H1 (cell line): Measurements from ENCODE around the gene TEKT3.

Experiments
- ASH2L ChIP-seq: fragments of 200-600, 300-600 bp; sonication (generic); IDR thresholded peaks from one replicate; pipeline ENCODE4 v1.7.1; 2017; ENCODE audit warnings: low read length
- ATF3 ChIP-seq: IDR thresholded peaks from 2 replicates; pipeline ENCODE4 v1.6.1; 2011; ENCODE audit warnings: low read depth, mild to moderate bottlenecking, low read length; ENCODE audit not compliant: insufficient read depth
- CHD2 ChIP-seq: IDR thresholded peaks from 2 replicates; pipeline ENCODE4 v1.6.1; 2012; ENCODE audit warnings: low read length, improper control_type of control experiment
- EGR1 ChIP-seq: IDR thresholded peaks from 2 replicates; pipeline ENCODE4 v1.6.1; 2011; ENCODE audit warnings: low read depth, low read length, borderline replicate concordance
- EZH2 ChIP-seq: fragments of 200-600 bp; sonication (generic); IDR thresholded peaks from 2 replicates; pipeline ENCODE4 v1.7.1; 2012; ENCODE audit warnings: low read depth, mild to moderate bottlenecking, moderate library complexity, low read length, inconsistent platforms; ENCODE audit not compliant: severe bottlenecking
- MAX ChIP-seq: IDR thresholded peaks from 2 replicates; pipeline ENCODE4 v1.6.1; 2012; ENCODE audit warnings: inconsistent platforms
- RXRA ChIP-seq: IDR thresholded peaks from 2 replicates; pipeline ENCODE4 v1.6.1; 2011; ENCODE audit warnings: low read depth, mild to moderate bottlenecking, low read length, moderate library complexity; ENCODE audit not compliant: insufficient read depth
- TAF1 ChIP-seq: IDR thresholded peaks from 2 replicates; pipeline ENCODE4 v1.6.1; 2011; ENCODE audit warnings: mild to moderate bottlenecking, low read depth, low read length
- ZNF274 ChIP-seq: IDR thresholded peaks from 2 replicates; pipeline ENCODE4 v1.7.0; 2012; ENCODE audit warnings: low read length, borderline replicate concordance; ENCODE audit errors: extremely low read depth
- TF ChIP-seq, protein P1 (sequence below), 3 experiments: IDR thresholded peaks; 1 replicate in 2 of 3; 2 replicates in 1 of 3; pipeline versions ENCODE4 v1.5.1 to v1.6.1; 2011; ENCODE audit warnings: low read length in 3 of 3, mild to moderate bottlenecking in 3 of 3, inconsistent platforms in 2 of 3, low read depth in 1 of 3, moderate library complexity in 1 of 3; ENCODE audit not compliant: insufficient read depth in 1 of 3; ENCODE audit errors: control extremely low read depth in 1 of 3

GRCh38 chr17:15361592-15361991 is 20.2 kb upstream of the TEKT3 start:
- TF ChIP-seq EGR1 (no peak), ZNF274 (no peak), ATF3 (no peak), MAX (no peak), ASH2L (no peak), CHD2 (no peak), RXRA (no peak), EZH2 (no peak), TAF1 (no peak)
- TF ChIP-seq, protein P1, sequence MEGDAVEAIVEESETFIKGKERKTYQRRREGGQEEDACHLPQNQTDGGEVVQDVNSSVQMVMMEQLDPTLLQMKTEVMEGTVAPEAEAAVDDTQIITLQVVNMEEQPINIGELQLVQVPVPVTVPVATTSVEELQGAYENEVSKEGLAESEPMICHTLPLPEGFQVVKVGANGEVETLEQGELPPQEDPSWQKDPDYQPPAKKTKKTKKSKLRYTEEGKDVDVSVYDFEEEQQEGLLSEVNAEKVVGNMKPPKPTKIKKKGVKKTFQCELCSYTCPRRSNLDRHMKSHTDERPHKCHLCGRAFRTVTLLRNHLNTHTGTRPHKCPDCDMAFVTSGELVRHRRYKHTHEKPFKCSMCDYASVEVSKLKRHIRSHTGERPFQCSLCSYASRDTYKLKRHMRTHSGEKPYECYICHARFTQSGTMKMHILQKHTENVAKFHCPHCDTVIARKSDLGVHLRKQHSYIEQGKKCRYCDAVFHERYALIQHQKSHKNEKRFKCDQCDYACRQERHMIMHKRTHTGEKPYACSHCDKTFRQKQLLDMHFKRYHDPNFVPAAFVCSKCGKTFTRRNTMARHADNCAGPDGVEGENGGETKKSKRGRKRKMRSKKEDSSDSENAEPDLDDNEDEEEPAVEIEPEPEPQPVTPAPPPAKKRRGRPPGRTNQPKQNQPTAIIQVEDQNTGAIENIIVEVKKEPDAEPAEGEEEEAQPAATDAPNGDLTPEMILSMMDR (IDR thresholded peaks at IDR 0.05; ENCODE audit: control extremely low read depth in 1 of 3, insufficient read depth in 1 of 3, low read depth in 1 of 3, low read length in 3 of 3): no peak
